Measurements from ENCODE around the gene NHSL2.

- TF ChIP-seq POLR2A (IDR thresholded peaks at IDR 0.05) (no peak), CTCF (IDR thresholded peaks at IDR 0.05) (no peak), POLR2AphosphoS5 (IDR thresholded peaks at IDR 0.05) (no peak)
Observed at GRCh38 chrX:72071213-72071612, 160.6 kb downstream of the NHSL2 start.
